ENCODE results near the gene ZKSCAN5.
A peak's percentile ranks its signal among the peaks of the same experiment; 100 is the strongest.

The ZKSCAN5 gene

DNA sequence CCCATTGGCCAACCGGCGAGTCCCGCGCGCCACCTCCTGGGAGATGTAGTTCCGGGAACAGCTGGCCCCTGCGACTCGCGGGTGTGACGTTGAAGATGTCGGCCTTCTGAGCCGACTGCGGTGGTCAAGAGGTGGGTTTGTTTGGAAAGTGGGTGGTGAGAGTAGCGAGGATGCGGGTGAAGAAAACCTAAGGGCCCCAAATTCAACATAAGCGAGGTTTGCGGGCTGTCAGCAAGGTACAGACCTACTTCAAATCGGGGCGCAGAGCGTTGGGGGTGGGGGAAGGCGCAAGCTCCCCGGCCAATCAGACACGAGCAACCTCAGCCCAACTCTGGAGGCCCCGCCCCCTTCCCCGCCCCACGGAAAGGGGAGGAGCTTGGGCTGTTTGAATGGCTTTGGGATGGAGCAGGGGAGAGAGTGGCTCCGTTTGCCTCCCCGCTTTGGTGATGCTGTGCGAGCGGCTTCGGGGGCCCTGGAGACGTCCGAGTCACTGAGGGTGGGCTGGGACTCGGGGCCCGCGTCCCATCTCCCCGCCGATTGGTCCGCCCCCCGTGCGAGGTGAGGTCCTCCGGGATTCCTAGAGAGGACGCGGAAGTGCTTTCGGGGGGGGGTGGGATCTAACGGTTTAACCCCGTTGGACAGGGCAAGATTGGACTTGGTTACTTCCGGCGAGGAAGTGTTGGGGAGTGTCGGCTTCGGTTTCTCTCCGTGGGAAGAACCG lies at the start of gene ZKSCAN5:
ZKSCAN5 (plus strand) TSS at position 60 of the 721 bp plus-strand sequence. CDS start 1,383 bp downstream, outside the sequence.
- DNase-seq (ENCODE audit: low spot score), result peak; percentile 96

DNA sequence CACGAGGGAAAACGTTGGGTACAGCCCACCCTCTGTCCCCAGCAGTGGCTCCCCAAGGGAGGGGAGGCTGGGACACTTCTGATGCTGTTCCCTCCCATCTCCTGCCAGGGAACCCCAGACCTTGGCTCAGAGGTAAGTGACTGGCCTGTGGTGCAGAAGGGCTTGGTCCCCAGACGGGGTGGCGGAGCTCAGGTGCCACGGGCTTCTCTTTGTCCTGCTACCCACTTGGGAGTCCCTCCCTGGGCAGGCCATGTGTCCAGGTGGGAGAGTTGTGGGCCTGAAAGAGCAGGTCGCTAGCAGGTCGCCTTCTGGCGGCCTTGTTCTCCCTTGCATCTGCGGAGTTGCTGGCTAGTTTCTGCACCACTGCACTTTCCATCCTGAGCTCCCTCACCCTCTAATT lies 48.6 kb upstream of the ZKSCAN5 start:
- no peak for DNase-seq (ENCODE audit: low spot score)

DNA sequence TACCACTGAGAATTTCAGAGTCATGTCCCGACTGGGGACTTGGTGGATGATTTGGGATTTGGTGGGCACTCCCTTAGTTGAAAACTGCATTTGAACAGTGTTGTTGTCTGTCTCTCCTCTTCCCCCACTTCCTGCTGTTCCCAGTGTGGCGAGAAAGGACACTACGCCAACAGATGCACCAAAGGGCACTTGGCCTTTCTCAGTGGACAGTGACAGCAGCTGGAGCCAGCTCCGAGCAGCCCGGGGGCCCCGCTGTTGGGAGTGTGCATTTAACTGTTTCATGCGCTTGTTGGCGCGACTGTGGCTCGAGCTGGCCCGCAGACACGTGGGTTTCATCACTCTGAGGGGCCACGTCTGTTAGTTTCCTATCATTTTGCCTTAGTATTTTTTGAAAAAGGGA lies 48.2 kb upstream of the ZKSCAN5 start:
- DNase-seq (ENCODE audit: low spot score), result no peak

- DNase-seq (ENCODE audit: low spot score), result no peak
Measured at GRCh38 chr7:99457050-99457649, 47.3 kb upstream of the ZKSCAN5 start.

GRCh38 chr7:99457650-99458493 lies 46.6 kb upstream of the ZKSCAN5 start:
- DNase-seq (ENCODE audit: low spot score), result no peak

- DNase-seq (ENCODE audit: low spot score), result peak; percentile 18
Measured at GRCh38 chr7:99459087-99459486, 45.4 kb upstream of the ZKSCAN5 start.

DNA sequence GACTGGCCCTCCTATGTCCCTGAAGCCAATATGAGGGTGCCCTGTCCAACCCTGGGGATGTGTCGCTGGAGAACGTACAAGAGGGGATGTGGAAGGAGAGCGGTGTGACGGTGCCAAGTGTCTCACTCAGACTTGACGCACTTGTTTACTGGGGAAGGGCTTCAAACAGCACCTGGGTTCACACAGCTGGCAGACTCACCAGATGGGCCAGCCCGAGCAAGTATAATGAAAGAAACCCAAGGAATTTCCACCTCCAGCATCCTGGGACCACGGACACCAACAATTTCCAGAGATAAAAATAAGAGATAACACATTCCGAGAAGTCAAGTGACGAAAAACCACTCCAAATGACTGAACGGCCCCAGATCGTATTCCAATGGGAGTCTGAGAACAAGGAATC lies 43.8 kb upstream of the ZKSCAN5 start:
- DNase-seq (ENCODE audit: low spot score), result no peak

DNA sequence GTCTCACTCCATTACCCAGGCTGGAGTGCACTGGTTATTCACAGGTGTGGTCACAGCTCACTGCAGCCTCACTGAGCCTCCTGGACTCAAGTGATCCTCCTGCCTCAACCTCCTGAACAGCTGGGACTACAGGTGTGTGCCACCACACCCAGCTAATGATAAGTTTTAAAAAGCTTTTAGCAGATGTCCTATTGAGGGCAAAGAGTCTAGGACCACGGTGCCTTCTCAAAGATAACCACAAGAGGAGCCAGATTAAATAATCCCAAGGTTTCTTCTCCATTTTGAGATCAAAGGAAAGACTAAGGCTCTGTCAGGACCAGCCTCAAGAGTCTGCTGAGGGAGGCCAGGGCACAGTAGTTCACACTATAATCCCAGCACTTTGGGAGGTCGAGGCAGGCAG lies 43.2 kb upstream of the ZKSCAN5 start:
- no peak for DNase-seq (ENCODE audit: low spot score)

GRCh38 chr7:99465421-99465768 lies 39.1 kb upstream of the ZKSCAN5 start:
- DNase-seq (ENCODE audit: low spot score), result no peak

DNA sequence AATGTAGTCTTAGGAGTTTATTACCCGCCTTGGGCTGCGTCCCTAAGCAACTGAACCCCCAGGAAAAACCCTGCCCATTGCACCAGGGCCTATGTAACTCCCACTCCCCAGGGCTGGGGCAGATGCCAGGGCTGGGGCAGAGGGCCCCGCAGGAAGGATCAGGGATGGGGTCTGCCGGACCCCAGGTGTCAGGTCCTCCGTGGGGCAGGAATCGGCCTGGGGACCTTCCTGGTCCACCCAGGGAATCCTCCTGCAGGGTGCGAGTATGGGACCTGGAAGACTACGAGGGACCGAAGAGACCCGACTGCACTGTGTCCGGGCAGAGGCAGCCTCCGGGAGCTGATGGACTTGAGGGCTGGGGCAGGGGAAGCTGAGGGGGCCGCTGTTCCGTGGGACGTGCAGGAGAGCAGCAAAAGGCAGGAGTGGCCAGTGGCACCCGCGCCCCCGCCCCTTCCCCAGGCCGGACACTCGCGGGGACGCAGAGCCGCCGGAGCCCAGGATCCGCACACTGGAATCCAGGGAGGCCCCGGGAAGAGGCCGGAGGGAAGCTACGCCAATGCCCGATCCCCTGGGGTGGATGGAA lies 36.0 kb upstream of the ZKSCAN5 start:
- DNase-seq (ENCODE audit: low spot score), result no peak

DNA sequence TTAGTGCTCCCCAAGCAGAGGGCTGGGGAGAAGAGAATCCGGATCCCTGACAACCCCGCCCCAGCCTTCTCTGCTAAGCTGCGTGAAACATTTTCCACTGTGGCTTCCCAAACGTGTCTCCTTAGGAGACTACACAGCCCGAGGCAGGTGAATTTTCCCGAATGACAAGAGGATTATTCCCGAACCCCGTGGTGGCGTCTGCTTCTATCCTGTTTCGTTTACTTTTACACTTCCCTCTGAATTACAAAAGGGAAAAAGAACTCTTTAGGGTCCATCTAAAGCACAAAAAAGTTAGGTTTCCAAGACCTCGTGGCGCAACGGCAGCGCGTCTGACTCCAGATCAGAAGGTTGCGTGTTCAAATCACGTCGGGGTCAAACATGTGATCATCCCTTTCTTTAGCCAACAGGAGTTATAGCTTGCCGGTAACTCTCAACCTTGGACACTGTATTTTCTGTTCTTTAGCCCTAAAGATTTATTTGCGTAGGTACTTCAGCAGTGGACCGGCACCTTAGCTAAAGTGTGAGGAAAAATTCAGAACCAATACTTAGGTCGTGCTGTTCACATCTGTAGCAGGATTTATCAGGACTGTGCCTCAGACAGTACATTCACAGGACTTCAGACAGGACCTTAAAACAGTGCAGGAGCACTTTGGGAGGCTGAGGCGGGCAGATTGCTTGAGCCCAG lies 34.9 kb upstream of the ZKSCAN5 start:
- no peak for DNase-seq (ENCODE audit: low spot score)

GRCh38 chr7:99472561-99473314 lies 31.7 kb upstream of the ZKSCAN5 start, which contains the start of gene ZNF789:
Gene ZNF789, plus strand, starts transcription at chr7:99472890. Its CDS starts 3,567 bp downstream, at chr7:99476457.
- DNase-seq (ENCODE audit: low spot score), result peak; percentile 98

- DNase-seq (ENCODE audit: low spot score), result peak; percentile 26
Measured at GRCh38 chr7:99473315-99473596, 31.2 kb upstream of the ZKSCAN5 start.

- no peak for DNase-seq (ENCODE audit: low spot score)
Measured at GRCh38 chr7:99476107-99476506, 28.4 kb upstream of the ZKSCAN5 start.

GRCh38 chr7:99478464-99479440 lies 25.7 kb upstream of the ZKSCAN5 start:
- DNase-seq (ENCODE audit: low spot score), result no peak

- DNase-seq (ENCODE audit: low spot score), result no peak
Measured at GRCh38 chr7:99485094-99485493, 19.4 kb upstream of the ZKSCAN5 start.

- DNase-seq (ENCODE audit: low spot score), result no peak
Measured at GRCh38 chr7:99489235-99489634, 15.2 kb upstream of the ZKSCAN5 start.

DNA sequence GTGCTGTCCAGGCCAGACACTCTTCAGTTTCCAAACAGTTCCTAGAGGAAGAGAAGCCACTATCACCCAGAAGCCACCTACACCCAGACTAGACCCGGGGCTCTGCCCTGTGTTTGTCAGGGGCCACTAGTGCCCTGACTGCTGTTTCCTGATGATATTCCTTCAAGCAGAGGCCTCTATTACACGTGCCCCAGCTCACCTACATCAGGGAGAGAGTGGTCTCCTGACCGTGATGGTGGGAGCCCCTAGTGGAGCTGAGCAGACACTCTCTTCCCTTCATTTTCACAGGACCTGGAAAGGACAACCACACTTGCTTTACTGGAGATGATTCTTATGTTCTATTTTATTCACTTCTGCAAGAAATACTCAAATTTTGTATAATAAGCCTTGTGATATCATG lies 13.6 kb upstream of the ZKSCAN5 start:
- no peak for DNase-seq (ENCODE audit: low spot score)

GRCh38 chr7:99493823-99494222 lies 10.6 kb upstream of the ZKSCAN5 start:
- DNase-seq (ENCODE audit: low spot score), result no peak
